Sigmoid colon (tissue), 7 donors: ENCODE data around the gene USP37. TPM values are rescaled to one million over a fixed set of nuclear protein-coding genes. Genes with fewer than 3 reads are reported as not detected.

Experiments
- DNase-seq: peaks from one replicate; pipeline ENCODE4 v3.0.0-alpha.2; 2019
- H3K27ac ChIP-seq, 4 donors: fragments of 200-600 bp; sonication (generic); one replicate each; pipeline ENCODE4 v1.5.1; 2016 to 2019; ENCODE audit warnings: mild to moderate bottlenecking in 1 of 4
- H3K27me3 ChIP-seq, 3 donors: fragments of 200-600 bp; sonication (generic); one replicate each; pipeline ENCODE4 v1.5.1; 2019; ENCODE audit warnings: mild to moderate bottlenecking in 1 of 3
- H3K36me3 ChIP-seq, 4 donors: fragments of 200-600 bp; sonication (generic); one replicate each; pipeline ENCODE4 v1.5.1; 2016 to 2019
- H3K4me1 ChIP-seq, 4 donors: fragments of 200-600 bp; sonication (generic); one replicate each; pipeline ENCODE4 v1.5.1; 2017 to 2019
- H3K4me3 ChIP-seq, 4 donors: fragments of 200-600 bp; sonication (generic); one replicate each; pipeline ENCODE4 v1.5.1; 2017 to 2019; ENCODE audit warnings: mild to moderate bottlenecking in 2 of 4, moderate library complexity in 1 of 4
- H3K9me3 ChIP-seq, 4 donors: fragments of 200-600 bp in 3 of 4; sonication (generic) in 3 of 4; one replicate each; pipeline versions ENCODE4 v1.5.1 to v1.6.1; 2013 to 2019
- CTCF ChIP-seq, 4 experiments: fragments of 450-650 bp in 3 of 4; fragments of 200-600 bp in 1 of 4; IDR thresholded peaks; one replicate each; pipeline ENCODE4 v1.5.1; 2016 to 2019; ENCODE audit warnings: antibody characterized with exemption in 4 of 4, mild to moderate bottlenecking in 3 of 4, moderate library complexity in 2 of 4
- EP300 ChIP-seq, 4 donors: sonication (generic); formaldehyde crosslinking; IDR thresholded peaks; one replicate each; pipeline ENCODE4 v1.6.1; 2017; ENCODE audit warnings: antibody characterized with exemption in 4 of 4
- POLR2A ChIP-seq, 2 donors: fragments of 450-650 bp; IDR thresholded peaks; one replicate each; pipeline ENCODE4 v1.6.1; 2016; ENCODE audit warnings: antibody characterized with exemption in 2 of 2, mild to moderate bottlenecking in 2 of 2, moderate library complexity in 2 of 2
- POLR2AphosphoS5 ChIP-seq, 4 donors: sonication (generic); formaldehyde crosslinking; IDR thresholded peaks; one replicate each; pipeline ENCODE4 v1.6.1; 2017; ENCODE audit warnings: antibody characterized with exemption in 4 of 4
- WGBS, 2 donors: extraction: QIAGEN DNeasy Blood & Tissue Kit; methylation state at CpG; one replicate each; pipeline ENCODE4 v1.1.7; 2013; 5-methylcytosine and 5-hydroxymethylcytosine counted together
- intact Hi-C: fragments of 100-400 bp; cut with DNase I; formaldehyde crosslinking; loops from one replicate; pipeline ENCODE4 v1.15.1; 2023
- polyA plus RNA-seq, 3 donors: library from polyadenylated mRNA; stranded (reverse); fragments of 200-250 nt; gene quantifications; one replicate each; pipeline ENCODE4 v1.2.3, GENCODE V29; 2013
- total RNA-seq, 4 donors: library from RNA; depleted of rRNA; stranded (reverse); fragments of >200 nt; gene quantifications; one replicate each; pipeline ENCODE4 v1.1.0, GENCODE V29; 2016
- donor health status: healthy with polysubstance abuse.
- donor health status: Bipolar disorder and iron deficiency.
- donor health status: healthy.

The USP37 gene
- total and polyA plus RNA-seq, 7 donors, result 1.8 to 11.4 (median 6.6) TPM

GRCh38 chr2:218406949-218407618 is 161.1 kb downstream of the USP37 start:
- WGBS, 2 donors, result 2 to 4% methylated on average over 13 of the region's 13 CpGs
- Histone ChIP-seq H3K9me3 (no peaks in the 10 kb centered on the region), H3K27me3 (no peaks in the 10 kb centered on the region), H3K27ac (peak overlapping the region; percentile 88 to 92 (median 90)), H3K4me3 (peak overlapping the region; percentile 13 to 54 (median 50)), H3K4me1 (peaks cover 0 to 38% (median 31%) of the 10 kb centered on the region in 4 donors), H3K36me3 (peaks cover 11 to 31% (median 27%) of the 10 kb centered on the region in 4 donors)
- DNase-seq, result peak; percentile 90
- TF ChIP-seq POLR2A (IDR thresholded peaks at IDR 0.05) (no peak), CTCF (IDR thresholded peaks at IDR 0.05) (no peak), EP300 (IDR thresholded peaks at IDR 0.05) (no peak), POLR2AphosphoS5 (IDR thresholded peaks at IDR 0.05) (peak; percentile 13 to 89 (median 58))
- intact Hi-C loops, result loop anchor here (2.0 to 10.0 kb wide), 7 partner anchors 60 to 980 kb away; partner anchors contain the start of genes BCS1L, CNOT9, DNPEP and USP37

- H3K4me3 ChIP-seq, result peak overlapping the region; percentile 23 to 54 (median 50)
- H3K36me3 ChIP-seq, result peaks cover 11 to 38% (median 31%) of the 10 kb centered on the region in 4 donors
- TF ChIP-seq POLR2AphosphoS5 (IDR thresholded peaks at IDR 0.05) (peak; percentile 58 to 86 (median 71)), POLR2A (IDR thresholded peaks at IDR 0.05) (no peak), CTCF (IDR thresholded peaks at IDR 0.05) (peak; percentile 71 to 90 (median 82))
- no peaks in the 10 kb centered on the region for H3K9me3 ChIP-seq
- intact Hi-C loops, result loop anchor here (2.0 to 10.0 kb wide), 7 partner anchors 60 to 981 kb away; partner anchors contain the start of genes BCS1L, CNOT9, DNPEP and USP37
- H3K4me1 ChIP-seq, result peaks cover 0 to 45% (median 38%) of the 10 kb centered on the region in 4 donors
- peak overlapping the region; percentile 88 to 92 (median 90) for H3K27ac ChIP-seq
- DNase-seq, result peak; percentile 98
- 0 to 1% methylated on average over 56 of the region's 56 CpGs for WGBS, 2 donors
- no peaks in the 10 kb centered on the region for H3K27me3 ChIP-seq
Measured at GRCh38 chr2:218406209-218406948, 161.8 kb downstream of the USP37 start.

- peaks cover 11 to 40% (median 31%) of the 10 kb centered on the region in 4 donors for H3K36me3 ChIP-seq
- peak overlapping the region; percentile 23 to 54 (median 50) for H3K4me3 ChIP-seq
- H3K27ac ChIP-seq, result peak overlapping the region; percentile 88 to 92 (median 90)
- no peaks in the 10 kb centered on the region for H3K27me3 ChIP-seq
- peaks cover 0 to 51% (median 44%) of the 10 kb centered on the region in 4 donors for H3K4me1 ChIP-seq
- H3K9me3 ChIP-seq, result no peaks in the 10 kb centered on the region
- 2 to 4% methylated on average over 15 of the region's 15 CpGs for WGBS, 2 donors
- intact Hi-C loops, result loop anchor here (2.0 to 10.0 kb wide), 7 partner anchors 61 to 982 kb away; partner anchors contain the start of genes BCS1L, CNOT9, DNPEP and USP37
- DNase-seq, result peak; percentile 80
- TF ChIP-seq POLR2A (IDR thresholded peaks at IDR 0.05) (no peak), CTCF (IDR thresholded peaks at IDR 0.05) (no peak), POLR2AphosphoS5 (IDR thresholded peaks at IDR 0.05) (peak in 2 of 4 donors; percentile 20 to 58)
Measured at GRCh38 chr2:218405746-218406208, 162.4 kb downstream of the USP37 start.

GRCh38 chr2:218405086-218405745 is 162.9 kb downstream of the USP37 start:
- no peaks in the 10 kb centered on the region for H3K27me3 ChIP-seq
- H3K27ac ChIP-seq, result peak overlapping the region; percentile 88 to 92 (median 90)
- intact Hi-C loops, result loop anchor here (5.0 to 10.0 kb wide), 5 partner anchors 218 to 982 kb away; partner anchors contain the start of genes BCS1L, DNPEP and ZNF142
- DNase-seq, result no peak
- peak overlapping the region in 1 of 4 donors; percentile 51 for H3K4me3 ChIP-seq
- peaks cover 11 to 40% (median 31%) of the 10 kb centered on the region in 4 donors for H3K36me3 ChIP-seq
- TF ChIP-seq EP300 (IDR thresholded peaks at IDR 0.05), result no peak
- no peak for TF ChIP-seq CTCF (IDR thresholded peaks at IDR 0.05)
- no peak for TF ChIP-seq POLR2AphosphoS5 (IDR thresholded peaks at IDR 0.05)
- no peak for TF ChIP-seq POLR2A (IDR thresholded peaks at IDR 0.05)
- H3K4me1 ChIP-seq, result peaks cover 0 to 52% (median 45%) of the 10 kb centered on the region in 4 donors
- no peaks in the 10 kb centered on the region for H3K9me3 ChIP-seq
- WGBS, 2 donors, result 54 to 59% methylated on average over 8 of the region's 8 CpGs
